HCT116 (cell line): ENCODE measurements around the gene SPON1.
"Not testable (repeated sequence)": the region's sequence is repeated elsewhere in the genome, so short reads cannot be mapped to it uniquely, and the experiment has no call there.

ENCODE experiments used
- CTCF ChIP-seq, 3 experiments: fragments of 200-600 bp in 1 of 3; sonication (generic) in 1 of 3; IDR thresholded peaks in 2 of 3; conservative IDR thresholded peaks in 1 of 3; 2 replicates each; pipeline ENCODE4 v1.5.1; 2012 to 2017; ENCODE audit warnings: low read depth in 2 of 3, low read length in 2 of 3, antibody characterized with exemption in 1 of 3, borderline replicate concordance in 1 of 3, control low read depth in 1 of 3, mild to moderate bottlenecking in 1 of 3, mixed read lengths in 1 of 3, mixed run types in 1 of 3, moderate library complexity in 1 of 3; ENCODE audit not compliant: insufficient read depth in 1 of 3
- EGR1 ChIP-seq: IDR thresholded peaks from 2 replicates; pipeline ENCODE4 v1.6.1; 2012; ENCODE audit warnings: low read depth
- ELF1 ChIP-seq: IDR thresholded peaks from 2 replicates; pipeline ENCODE4 v1.6.1; 2012; ENCODE audit warnings: low read depth, borderline replicate concordance
- JUND ChIP-seq: IDR thresholded peaks from 2 replicates; pipeline ENCODE4 v1.6.1; 2012
- POLR2A ChIP-seq: IDR thresholded peaks from 2 replicates; pipeline ENCODE4 v1.7.0; 2011; ENCODE audit warnings: borderline replicate concordance; ENCODE audit not compliant: insufficient read depth, insufficient read length; ENCODE audit errors: extremely low read depth
- REST ChIP-seq: IDR thresholded peaks from 2 replicates; pipeline ENCODE4 v1.6.1; 2012; ENCODE audit warnings: low read depth
- SP1 ChIP-seq: IDR thresholded peaks from 2 replicates; pipeline ENCODE4 v1.6.1; 2012; ENCODE audit warnings: low read depth
- SRF ChIP-seq: IDR thresholded peaks from 2 replicates; pipeline ENCODE4 v1.6.1; 2012; ENCODE audit warnings: low read depth
- YY1 ChIP-seq: IDR thresholded peaks from 2 replicates; pipeline ENCODE4 v1.6.1; 2011; ENCODE audit warnings: low read length, low read depth, moderate library complexity, mild to moderate bottlenecking; ENCODE audit not compliant: insufficient replicate concordance; ENCODE audit errors: extremely low read depth
- ZBTB33 ChIP-seq: IDR thresholded peaks from 2 replicates; pipeline ENCODE4 v1.6.1; 2011; ENCODE audit warnings: mild to moderate bottlenecking, low read length, moderate library complexity; ENCODE audit not compliant: insufficient replicate concordance; ENCODE audit errors: extremely low read depth
- TF ChIP-seq, protein P1 (sequence below): IDR thresholded peaks from 2 replicates; pipeline ENCODE4 v1.6.1; 2012

- TF ChIP-seq CTCF (IDR thresholded peaks at IDR 0.05 in 2 of 3, conservative IDR thresholded peaks at IDR 0.05 in 1 of 3; ENCODE audit: borderline replicate concordance in 1 of 3, insufficient read depth in 1 of 3, low read depth in 2 of 3, low read length in 2 of 3); SRF; ELF1; SP1; YY1; ZBTB33; REST; EGR1; POLR2A; JUND: not testable (repeated sequence)
- TF ChIP-seq, protein P1, sequence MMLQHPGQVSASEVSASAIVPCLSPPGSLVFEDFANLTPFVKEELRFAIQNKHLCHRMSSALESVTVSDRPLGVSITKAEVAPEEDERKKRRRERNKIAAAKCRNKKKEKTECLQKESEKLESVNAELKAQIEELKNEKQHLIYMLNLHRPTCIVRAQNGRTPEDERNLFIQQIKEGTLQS, result not testable (repeated sequence)
These were observed 128.1 kb downstream of the SPON1 start for GRCh38 chr11:14090631-14091030.
